K562 (cell line): ENCODE data around the gene HKDC1. TPM values are rescaled to one million over a fixed set of nuclear protein-coding genes. Genes with fewer than 3 reads are reported as not detected.

Source experiments
- CCNT2 ChIP-seq: IDR thresholded peaks from 2 replicates; pipeline ENCODE4 v1.6.1; 2011; ENCODE audit warnings: borderline replicate concordance, low read depth, mild to moderate bottlenecking, moderate library complexity, mixed read lengths, low read length; ENCODE audit not compliant: insufficient read length; ENCODE audit errors: extremely low read depth
- CTBP1 ChIP-seq: fragments of 450-650 bp; IDR thresholded peaks from 2 replicates; pipeline ENCODE4 v1.6.1; 2016; ENCODE audit warnings: borderline replicate concordance
- DMBX1 ChIP-seq: fragments of 250-450 bp; sonication (Bioruptor Pico); IDR thresholded peaks from 2 replicates; pipeline ENCODE4 v1.8.0; 2022; ENCODE audit warnings: inconsistent platforms, mild to moderate bottlenecking, moderate library complexity, borderline replicate concordance
- EP300 ChIP-seq: IDR thresholded peaks from 2 replicates; pipeline ENCODE4 v1.6.1; 2012; ENCODE audit warnings: low read length, improper control_type of control experiment
- ESRRA ChIP-seq: fragments of 450-650 bp; IDR thresholded peaks from 2 replicates; pipeline ENCODE4 v1.6.1; 2014; ENCODE audit warnings: low read depth, mild to moderate bottlenecking, moderate library complexity, borderline replicate concordance
- PYGO2 ChIP-seq: fragments of 450-650 bp; IDR thresholded peaks from 2 replicates; pipeline ENCODE4 v1.6.1; 2016; ENCODE audit warnings: mild to moderate bottlenecking, missing genetic modification characterization, moderate library complexity, missing compliant biosample characterization
- RBFOX2 ChIP-seq: fragments of 200-400 bp; formaldehyde crosslinking; IDR thresholded peaks from 2 replicates; pipeline ENCODE4 v1.6.1; 2017; ENCODE audit warnings: low read depth, mild to moderate bottlenecking, low read length, moderate library complexity
- RCOR1 ChIP-seq, 2 experiments: IDR thresholded peaks; 2 replicates each; pipeline ENCODE4 v1.6.1; 2012; ENCODE audit warnings: low read depth in 2 of 2, low read length in 2 of 2, borderline replicate concordance in 1 of 2, improper control_type of control experiment in 1 of 2
- RFX7 ChIP-seq: fragments of 250-450 bp; sonication (Bioruptor Pico); IDR thresholded peaks from 2 replicates; pipeline ENCODE4 v1.5.1; 2021; ENCODE audit warnings: mild to moderate bottlenecking
- RUNX1 ChIP-seq: sonication (generic); IDR thresholded peaks from 2 replicates; pipeline ENCODE4 v1.6.1; 2016; ENCODE audit warnings: antibody characterized with exemption, low read depth
- SMAD4 ChIP-seq: fragments of 250-450 bp; sonication (Bioruptor Pico); conservative IDR thresholded peaks from 2 replicates; pipeline ENCODE4 v1.8.0; 2021; ENCODE audit warnings: inconsistent platforms, mild to moderate bottlenecking, moderate library complexity
- SMARCA4 ChIP-seq: fragments of 450-650 bp; IDR thresholded peaks from 2 replicates; pipeline ENCODE4 v1.6.1; 2016
- SMARCE1 ChIP-seq: fragments of 450-650 bp; IDR thresholded peaks from 2 replicates; pipeline ENCODE4 v1.7.1; 2016; ENCODE audit warnings: mild to moderate bottlenecking
- TCF3 ChIP-seq: sonication (generic); formaldehyde crosslinking; IDR thresholded peaks from 2 replicates; pipeline ENCODE4 v1.4.0; 2020; ENCODE audit warnings: mild to moderate bottlenecking, missing genetic modification reagents
- TEAD4 ChIP-seq, 2 experiments: sonication (generic) in 1 of 2; formaldehyde crosslinking in 1 of 2; IDR thresholded peaks; 2 replicates each; pipeline versions ENCODE4 v1.6.1 to v1.8.0; 2012 to 2022; ENCODE audit warnings: borderline replicate concordance in 1 of 2, inconsistent platforms in 1 of 2, low read length in 1 of 2, mild to moderate bottlenecking in 1 of 2, missing genetic modification reagents in 1 of 2
- TRIM24 ChIP-seq, 2 experiments: fragments of 450-650 bp; IDR thresholded peaks; 2 replicates each; pipeline ENCODE4 v1.6.1; 2016
- ZNF146 ChIP-seq: IDR thresholded peaks from one replicate; pipeline ENCODE4 v1.6.1; 2018; ENCODE audit warnings: missing compliant biosample characterization; ENCODE audit not compliant: unreplicated experiment
- polyA plus RNA-seq, 8 experiments: library from polyadenylated mRNA; depleted of rRNA in 4 of 8; stranded (reverse) in 5 of 8; unstranded in 3 of 8; fragments of >200 nt; fragmentation: Nextera tagmentation in 2 of 8; fragmentation: Illumina TruSeq in 1 of 8; extraction: Ambion mirVana in 2 of 8; extraction: Trizol in 1 of 8; gene quantifications; 2 replicates each; pipeline versions ENCODE4 v1.2.1 to v1.2.3, GENCODE V29; 2011 to 2014; ENCODE audit warnings: inconsistent platforms in 1 of 8, missing spikeins in 1 of 8
- total RNA-seq, 7 experiments: library from RNA; depleted of rRNA in 6 of 7; stranded (reverse); fragments of >200 nt in 6 of 7; fragmentation: Illumina TruSeq in 2 of 7; extraction: Trizol in 2 of 7; gene quantifications; 2 replicates each; pipeline versions ENCODE4 v1.2.1 to v1.2.3, GENCODE V29; 2011 to 2021; ENCODE audit warnings: low replicate concordance in 1 of 7
- TF ChIP-seq, protein P1 (sequence below), 2 experiments: fragments of 450-650 bp; IDR thresholded peaks; 2 replicates each; pipeline ENCODE4 v1.6.1; 2016; ENCODE audit warnings: mild to moderate bottlenecking in 2 of 2, borderline replicate concordance in 1 of 2, low read depth in 1 of 2, moderate library complexity in 1 of 2
- TF ChIP-seq, protein P2 (sequence below): fragments of 250-450 bp; sonication (Bioruptor Pico); IDR thresholded peaks from 2 replicates; pipeline ENCODE4 v1.8.0; 2022; ENCODE audit warnings: inconsistent platforms, mild to moderate bottlenecking, moderate library complexity, borderline replicate concordance

HKDC1 gene
- total and polyA plus RNA-seq, 9 of the 15 experiments (the other 6 are each of a cell fraction or from before 2014, with no cell fraction given) = 0.04 to 0.22 (median 0.11) TPM; not detected in 5

DNA sequence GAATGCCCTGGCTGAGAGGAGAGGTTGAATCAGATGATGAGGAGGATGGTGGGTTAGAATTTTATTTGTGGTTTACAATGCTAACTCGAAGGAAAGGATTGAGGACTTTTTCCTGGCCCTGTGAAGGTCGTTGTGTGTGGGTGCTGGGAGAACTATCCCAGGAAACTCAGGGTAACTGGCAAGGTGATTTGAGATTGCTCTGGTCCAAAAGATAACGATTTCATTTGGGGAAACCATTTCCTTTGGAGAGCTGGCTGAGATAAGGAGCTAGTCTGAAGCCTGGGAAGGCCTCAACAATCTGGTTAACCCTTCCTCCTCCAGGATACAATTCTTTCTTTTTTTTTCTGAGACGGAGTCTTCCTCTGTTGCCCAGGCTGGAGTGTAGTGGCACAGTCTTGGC is 91.2 kb downstream of the HKDC1 start (continued):
- TF ChIP-seq, protein P1, sequence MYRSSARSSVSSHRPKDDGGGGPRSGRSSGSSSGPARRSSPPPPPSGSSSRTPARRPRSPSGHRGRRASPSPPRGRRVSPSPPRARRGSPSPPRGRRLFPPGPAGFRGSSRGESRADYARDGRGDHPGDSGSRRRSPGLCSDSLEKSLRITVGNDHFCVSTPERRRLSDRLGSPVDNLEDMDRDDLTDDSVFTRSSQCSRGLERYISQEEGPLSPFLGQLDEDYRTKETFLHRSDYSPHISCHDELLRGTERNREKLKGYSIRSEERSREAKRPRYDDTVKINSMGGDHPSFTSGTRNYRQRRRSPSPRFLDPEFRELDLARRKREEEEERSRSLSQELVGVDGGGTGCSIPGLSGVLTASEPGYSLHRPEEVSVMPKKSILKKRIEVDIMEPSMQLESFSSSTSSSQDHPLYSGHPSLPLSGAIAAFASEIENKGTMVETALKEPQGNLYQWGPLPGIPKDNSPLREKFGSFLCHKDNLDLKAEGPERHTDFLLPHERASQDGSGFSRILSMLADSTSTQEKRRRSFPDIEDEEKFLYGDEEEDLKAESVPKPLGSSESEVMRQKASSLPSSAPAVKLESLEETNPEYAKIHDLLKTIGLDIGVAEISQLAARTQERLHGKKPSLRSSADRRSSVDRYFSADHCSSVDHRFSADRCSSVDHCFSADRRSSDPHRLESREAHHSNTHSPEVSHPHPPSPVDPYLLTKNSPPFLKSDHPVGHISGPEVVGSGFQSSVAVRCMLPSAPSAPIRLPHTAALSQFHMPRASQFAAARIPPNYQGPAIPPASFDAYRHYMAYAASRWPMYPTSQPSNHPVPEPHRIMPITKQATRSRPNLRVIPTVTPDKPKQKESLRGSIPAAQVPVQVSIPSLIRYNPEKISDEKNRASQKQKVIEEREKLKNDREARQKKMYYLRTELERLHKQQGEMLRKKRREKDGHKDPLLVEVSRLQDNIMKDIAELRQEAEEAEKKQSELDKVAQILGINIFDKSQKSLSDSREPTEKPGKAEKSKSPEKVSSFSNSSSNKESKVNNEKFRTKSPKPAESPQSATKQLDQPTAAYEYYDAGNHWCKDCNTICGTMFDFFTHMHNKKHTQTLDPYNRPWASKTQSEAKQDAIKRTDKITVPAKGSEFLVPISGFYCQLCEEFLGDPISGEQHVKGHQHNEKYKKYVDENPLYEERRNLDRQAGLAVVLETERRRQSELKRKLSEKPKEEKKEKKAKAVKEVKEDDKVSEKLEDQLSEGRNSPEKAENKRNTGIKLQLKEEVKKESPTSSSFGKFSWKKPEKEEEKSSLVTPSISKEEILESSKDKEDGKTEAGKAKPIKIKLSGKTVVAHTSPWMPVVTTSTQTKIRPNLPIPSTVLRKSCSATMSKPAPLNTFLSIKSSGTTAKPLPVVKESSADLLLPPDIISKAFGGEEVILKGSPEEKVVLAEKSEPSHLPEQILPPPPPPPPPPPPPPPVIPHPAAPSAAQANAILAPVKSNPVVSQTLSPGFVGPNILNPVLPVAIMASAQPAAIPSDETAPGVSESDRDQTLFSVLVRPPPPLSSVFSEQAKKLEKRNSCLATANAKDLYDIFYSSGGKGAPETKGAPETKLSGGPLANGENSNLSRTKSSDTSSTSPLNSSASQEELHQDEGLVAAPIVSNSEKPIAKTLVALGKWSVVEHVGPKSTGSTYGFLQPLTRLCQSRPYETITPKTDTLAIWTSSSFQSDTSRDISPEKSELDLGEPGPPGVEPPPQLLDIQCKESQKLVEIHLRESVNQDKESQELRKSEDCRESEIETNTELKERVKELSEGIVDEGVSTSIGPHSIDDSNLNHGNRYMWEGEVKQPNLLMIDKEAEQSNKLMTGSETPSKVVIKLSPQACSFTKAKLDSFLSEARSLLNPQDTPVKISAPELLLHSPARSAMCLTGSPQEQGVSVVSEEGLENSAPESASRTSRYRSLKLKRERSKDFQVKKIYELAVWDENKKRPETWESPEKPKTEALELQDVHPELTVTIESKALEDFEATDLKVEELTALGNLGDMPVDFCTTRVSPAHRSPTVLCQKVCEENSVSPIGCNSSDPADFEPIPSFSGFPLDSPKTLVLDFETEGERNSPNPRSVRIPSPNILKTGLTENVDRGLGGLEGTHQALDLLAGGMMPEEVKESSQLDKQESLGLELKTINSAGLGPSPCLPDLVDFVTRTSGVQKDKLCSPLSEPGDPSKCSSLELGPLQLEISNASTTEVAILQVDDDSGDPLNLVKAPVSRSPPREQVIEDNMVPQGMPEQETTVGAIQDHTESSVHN (IDR thresholded peaks at IDR 0.05; ENCODE audit: borderline replicate concordance in 1 of 2, low read depth in 1 of 2) = peak in 1 of 2 experiments; percentile 44; a peak in 1 of 4 replicates
- TF ChIP-seq RBFOX2 (no peak), TCF3 (CRISPR knock-in tag) (0 out of 2 replicates have a peak, but pooled peaks have one; percentile 34), PYGO2 (tag) (0 out of 2 replicates have a peak, but pooled peaks have one; percentile 15), EP300 (peak; percentile 66; the same call in 1 of the 2 replicates), RFX7 (CRISPR knock-in tag) (no peak), SMARCA4 (peak; percentile 69), TRIM24 (IDR thresholded peaks at IDR 0.05) (0 out of 4 replicates have a peak, but pooled peaks of 1 of the 2 experiments have one; percentile 34), RUNX1 (no peak), CTBP1 (peak; percentile 41), ESRRA (peak; percentile 62; the same call in 1 of the 2 replicates), RCOR1 (IDR thresholded peaks at IDR 0.05; ENCODE audit: borderline replicate concordance in 1 of 2, low read depth in 2 of 2, low read length in 2 of 2) (peak in 1 of 2 experiments; percentile 47; a peak in 1 of 4 replicates), TEAD4 (IDR thresholded peaks at IDR 0.05; ENCODE audit: low read length) (peak; percentile 51; the same call in 1 of the 2 replicates), TEAD4 (CRISPR knock-in tag; IDR thresholded peaks at IDR 0.05; ENCODE audit: borderline replicate concordance) (no peak), SMAD4 (CRISPR knock-in tag) (peak; percentile 26; the same call in 1 of the 2 replicates), CCNT2 (peak; percentile 44), SMARCE1 (peak; percentile 26; the same call in 1 of the 2 replicates), DMBX1 (CRISPR knock-in tag) (0 out of 2 replicates have a peak, but pooled peaks have one; percentile 31), ZNF146 (CRISPR knock-in tag) (no peak)
- TF ChIP-seq, protein P2, sequence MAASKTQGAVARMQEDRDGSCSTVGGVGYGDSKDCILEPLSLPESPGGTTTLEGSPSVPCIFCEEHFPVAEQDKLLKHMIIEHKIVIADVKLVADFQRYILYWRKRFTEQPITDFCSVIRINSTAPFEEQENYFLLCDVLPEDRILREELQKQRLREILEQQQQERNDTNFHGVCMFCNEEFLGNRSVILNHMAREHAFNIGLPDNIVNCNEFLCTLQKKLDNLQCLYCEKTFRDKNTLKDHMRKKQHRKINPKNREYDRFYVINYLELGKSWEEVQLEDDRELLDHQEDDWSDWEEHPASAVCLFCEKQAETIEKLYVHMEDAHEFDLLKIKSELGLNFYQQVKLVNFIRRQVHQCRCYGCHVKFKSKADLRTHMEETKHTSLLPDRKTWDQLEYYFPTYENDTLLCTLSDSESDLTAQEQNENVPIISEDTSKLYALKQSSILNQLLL (CRISPR knock-in tag) = no peak
